HG03354 (cell line): Measurements from ENCODE around the gene CCDC88C.

Source experiments
- ATAC-seq: cut with Tn5 transposase; IDR thresholded peaks from one replicate; pipeline ENCODE4 v1.9.1; 2021; ENCODE audit warnings: mild to moderate bottlenecking; ENCODE audit not compliant: unreplicated experiment, poor library complexity, severe bottlenecking

The CCDC88C gene

GRCh38 chr14:91300957-91301356 is 116.7 kb downstream of the CCDC88C start:
- no peak for ATAC-seq

- ATAC-seq, result no peak
These were observed 117.2 kb downstream of the CCDC88C start for GRCh38 chr14:91300283-91300895.

- ATAC-seq, result no peak
These were observed 118.2 kb downstream of the CCDC88C start for GRCh38 chr14:91299121-91300115.

- ATAC-seq, result no peak
These were observed 119.0 kb downstream of the CCDC88C start for GRCh38 chr14:91298576-91298975.

GRCh38 chr14:91297081-91297711 is 120.4 kb downstream of the CCDC88C start:
- no peak for ATAC-seq

GRCh38 chr14:91295851-91296796 is 121.5 kb downstream of the CCDC88C start:
- no peak for ATAC-seq

GRCh38 chr14:91295276-91295845 is 122.3 kb downstream of the CCDC88C start:
- no peak for ATAC-seq

- ATAC-seq, result no peak
These were observed 123.5 kb downstream of the CCDC88C start for GRCh38 chr14:91294153-91294552.

- ATAC-seq, result no peak
These were observed 124.3 kb downstream of the CCDC88C start for GRCh38 chr14:91293281-91293680.

GRCh38 chr14:91292491-91292890 is 125.1 kb downstream of the CCDC88C start:
- ATAC-seq, result no peak

GRCh38 chr14:91291786-91292405 is 125.7 kb downstream of the CCDC88C start:
- no peak for ATAC-seq

GRCh38 chr14:91290986-91291385 is 126.6 kb downstream of the CCDC88C start:
- no peak for ATAC-seq

- no peak for ATAC-seq
These were observed 128.2 kb downstream of the CCDC88C start for GRCh38 chr14:91289464-91289863.

- ATAC-seq, result no peak
These were observed 128.7 kb downstream of the CCDC88C start for GRCh38 chr14:91288876-91289275.

GRCh38 chr14:91286530-91286937 is 131.1 kb downstream of the CCDC88C start:
- ATAC-seq, result no peak

- ATAC-seq, result no peak
These were observed 132.7 kb downstream of the CCDC88C start for GRCh38 chr14:91284791-91285548.

- no peak for ATAC-seq
These were observed 133.4 kb downstream of the CCDC88C start for GRCh38 chr14:91284146-91284790.

GRCh38 chr14:91283666-91284065 is 134.0 kb downstream of the CCDC88C start:
- ATAC-seq, result no peak
